CD8-positive, alpha-beta memory T cell (primary cell): ENCODE results near the gene TUNAR. TPM values are rescaled to one million over a fixed set of nuclear protein-coding genes. Genes with fewer than 3 reads are reported as not detected.

ENCODE experiments used
- CTCF ChIA-PET: fragments of 350-600 bp; sonication (Branson Sonifier 250); formaldehyde crosslinking; loops from one replicate; lab custom pipeline; 2021; ENCODE audit warnings: antibody characterized with exemption; lab: Charles Lee
- POLR2A ChIA-PET: fragments of 350-600 bp; sonication (Branson Sonifier 250); formaldehyde crosslinking; loops from one replicate; lab custom pipeline; 2021; ENCODE audit warnings: antibody characterized with exemption; lab: Charles Lee
- DNase-seq, 5 donors: peaks; one replicate each; pipeline versions ENCODE4 v3.0.0 to v3.0.0-alpha.2; 2020 to 2022; ENCODE audit warnings: mixed read lengths in 1 of 5
- H3K27ac ChIP-seq: one replicate; pipeline ENCODE4 v1.7.0; 2013; ENCODE audit warnings: low read depth, mild to moderate bottlenecking, low read length, moderate library complexity
- H3K27me3 ChIP-seq: 2 replicates; pipeline ENCODE4 v1.7.0; 2013; ENCODE audit warnings: low read length, mild to moderate bottlenecking; ENCODE audit not compliant: insufficient read depth, poor library complexity, severe bottlenecking
- H3K36me3 ChIP-seq: 2 replicates; pipeline ENCODE4 v1.7.0; 2013; ENCODE audit warnings: mild to moderate bottlenecking, low read length, moderate library complexity; ENCODE audit not compliant: insufficient read depth
- H3K4me1 ChIP-seq: 2 replicates; pipeline ENCODE4 v1.7.0; 2013; ENCODE audit warnings: mild to moderate bottlenecking, low read length, moderate library complexity; ENCODE audit not compliant: insufficient read depth
- H3K4me3 ChIP-seq: 2 replicates; pipeline ENCODE4 v1.7.0; 2013; ENCODE audit warnings: mild to moderate bottlenecking, low read length
- H3K9me3 ChIP-seq: 2 replicates; pipeline ENCODE4 v1.7.0; 2013; ENCODE audit warnings: mild to moderate bottlenecking, low read length
- H3K27ac Mint-ChIP-seq, 8 donors: one replicate each; pipeline ENCODE4 v1.8.0; 2020 to 2021; ENCODE audit warnings: mixed read lengths in 8 of 8, mild to moderate bottlenecking in 6 of 8, inconsistent platforms in 3 of 8, moderate library complexity in 3 of 8
- H3K27me3 Mint-ChIP-seq, 2 donors: one replicate each; pipeline ENCODE4 v1.8.0; 2020 to 2021; ENCODE audit warnings: mixed read lengths in 2 of 2, mild to moderate bottlenecking in 1 of 2, moderate library complexity in 1 of 2
- H3K36me3 Mint-ChIP-seq, 3 donors: one replicate each; pipeline ENCODE4 v1.8.0; 2020 to 2021; ENCODE audit warnings: mixed read lengths in 3 of 3, inconsistent platforms in 1 of 3, mild to moderate bottlenecking in 1 of 3
- H3K4me1 Mint-ChIP-seq, 3 donors: one replicate each; pipeline ENCODE4 v1.8.0; 2020 to 2021; ENCODE audit warnings: mixed read lengths in 3 of 3, inconsistent platforms in 1 of 3, mild to moderate bottlenecking in 1 of 3
- H3K4me3 Mint-ChIP-seq, 7 donors: one replicate each; pipeline ENCODE4 v1.8.0; 2020 to 2021; ENCODE audit warnings: mixed read lengths in 7 of 7, mild to moderate bottlenecking in 6 of 7, moderate library complexity in 4 of 7, inconsistent platforms in 2 of 7
- H3K9me3 Mint-ChIP-seq, 5 donors: one replicate each; pipeline ENCODE4 v1.8.0; 2020 to 2022; ENCODE audit warnings: mixed read lengths in 5 of 5, mild to moderate bottlenecking in 3 of 5, moderate library complexity in 2 of 5, inconsistent platforms in 1 of 5
- polyA plus RNA-seq: library from polyadenylated mRNA; unstranded; fragments of 300-500 nt; fragmentation: Illumina TruSeq; gene quantifications from one replicate; pipeline ENCODE4 v1.2.3, GENCODE V29; 2021
- total RNA-seq, 2 experiments: library from RNA; stranded (reverse); gene quantifications; one replicate each; pipeline ENCODE4 v1.2.3, GENCODE V29; 2021

TUNAR gene
- total and polyA plus RNA-seq, 3 experiments from 2014 or later, result not detected

DNA sequence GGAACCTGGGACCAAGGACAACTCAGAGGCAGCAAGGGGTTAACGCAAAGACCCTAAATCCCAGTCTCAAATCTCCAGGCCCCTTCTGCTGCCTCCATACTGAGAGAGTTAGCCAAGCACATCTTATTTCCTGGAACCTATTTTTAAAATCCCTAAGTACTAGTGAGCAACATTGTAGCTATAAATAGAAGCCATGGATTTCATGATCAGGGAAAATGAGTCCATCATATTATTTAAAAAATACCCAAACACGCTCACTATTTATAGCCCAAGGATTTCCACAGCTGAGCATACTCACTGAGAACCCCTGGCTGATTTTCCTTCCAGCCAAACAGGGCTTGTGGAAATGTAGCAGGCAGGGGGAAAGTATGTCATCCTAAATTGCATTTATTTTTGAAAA is 19.4 kb upstream of the TUNAR start:
- H3K36me3 ChIP-seq, result no peaks in the 10 kb centered on the region
- POLR2A ChIA-PET, result no interaction called here
- no peaks in the 10 kb centered on the region for H3K36me3 Mint-ChIP-seq

GRCh38 chr14:95858893-95859292 is 17.7 kb upstream of the TUNAR start:
- ChIA-PET CTCF (no interaction called here), POLR2A (no interaction called here)

More for the DNA sequence above, 19.4 kb upstream of the TUNAR start:
- Mint-ChIP-seq H3K27ac (no peak overlapping the region), H3K4me3 (no peak overlapping the region), H3K9me3 (peaks cover 0 to 2% (median 0%) of the 10 kb centered on the region in 5 donors), H3K27me3 (peaks cover 5 to 9% of the 10 kb centered on the region in 2 donors), H3K4me1 (no peaks in the 10 kb centered on the region)
- DNase-seq, result no peak
- Histone ChIP-seq H3K4me1 (no peaks in the 10 kb centered on the region), H3K4me3 (no peak overlapping the region), H3K9me3 (no peaks in the 10 kb centered on the region), H3K27ac (no peak overlapping the region), H3K27me3 (peaks cover 4% of the 10 kb centered on the region)
- CTCF ChIA-PET, result no interaction called here

DNA sequence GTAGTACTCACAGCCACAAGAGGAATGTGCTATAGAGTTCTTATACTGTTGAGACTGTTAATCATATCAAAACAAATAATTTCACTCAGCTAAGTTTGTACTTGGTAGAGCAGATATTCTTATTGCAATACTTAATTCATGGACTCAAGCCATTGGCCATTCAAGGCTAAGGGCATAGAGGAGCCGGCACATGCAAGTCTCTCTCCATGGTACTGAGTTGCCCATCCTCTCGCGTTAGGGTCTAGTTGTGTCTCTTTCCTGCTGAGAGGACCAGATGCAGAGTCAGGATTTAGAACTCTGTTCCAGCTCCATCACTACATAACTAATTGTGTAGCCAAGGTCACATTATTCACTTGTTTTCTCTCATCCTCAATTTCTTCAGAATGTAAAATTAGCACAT is 14.4 kb upstream of the TUNAR start:
- POLR2A ChIA-PET, result no interaction called here
- Histone ChIP-seq H3K4me1 (no peaks in the 10 kb centered on the region), H3K36me3 (no peaks in the 10 kb centered on the region), H3K9me3 (no peaks in the 10 kb centered on the region), H3K27me3 (peaks cover 4% of the 10 kb centered on the region), H3K27ac (no peak overlapping the region), H3K4me3 (no peak overlapping the region)
- DNase-seq, result no peak
- Mint-ChIP-seq H3K27ac (no peak overlapping the region), H3K36me3 (no peaks in the 10 kb centered on the region), H3K27me3 (peaks cover 8 to 26% of the 10 kb centered on the region in 2 donors), H3K4me1 (no peaks in the 10 kb centered on the region), H3K4me3 (no peak overlapping the region), H3K9me3 (peaks cover 0 to 4% (median 2%) of the 10 kb centered on the region in 5 donors)
- CTCF ChIA-PET, result no interaction called here

More at GRCh38 chr14:95858893-95859292, 17.7 kb upstream of the TUNAR start:
- Mint-ChIP-seq H3K4me3 (no peak overlapping the region), H3K36me3 (no peaks in the 10 kb centered on the region), H3K27me3 (peaks cover 9 to 12% of the 10 kb centered on the region in 2 donors), H3K27ac (no peak overlapping the region), H3K9me3 (peaks cover 0 to 2% (median 0%) of the 10 kb centered on the region in 5 donors), H3K4me1 (no peaks in the 10 kb centered on the region)
- Histone ChIP-seq H3K27ac (no peak overlapping the region), H3K27me3 (peaks cover 4% of the 10 kb centered on the region), H3K9me3 (no peaks in the 10 kb centered on the region), H3K4me3 (no peak overlapping the region), H3K36me3 (no peaks in the 10 kb centered on the region), H3K4me1 (no peaks in the 10 kb centered on the region)
- DNase-seq, result no peak

- H3K4me1 ChIP-seq, result no peaks in the 10 kb centered on the region
- no peaks in the 10 kb centered on the region for H3K36me3 ChIP-seq
- peaks cover 4% of the 10 kb centered on the region for H3K27me3 ChIP-seq
- peaks cover 8 to 32% of the 10 kb centered on the region in 2 donors for H3K27me3 Mint-ChIP-seq
- no peak for DNase-seq
- no peak overlapping the region for H3K4me3 Mint-ChIP-seq
- H3K27ac ChIP-seq, result no peak overlapping the region
- H3K27ac Mint-ChIP-seq, result no peak overlapping the region
- H3K9me3 ChIP-seq, result no peaks in the 10 kb centered on the region
- peaks cover 0 to 4% (median 2%) of the 10 kb centered on the region in 5 donors for H3K9me3 Mint-ChIP-seq
- CTCF ChIA-PET, result interaction anchor here (0.9 kb wide), 1 partner anchor 17 kb away, joined by 3 read pairs; no protein-coding TSS in a partner anchor
- no peaks in the 10 kb centered on the region for H3K4me1 Mint-ChIP-seq
- no peaks in the 10 kb centered on the region for H3K36me3 Mint-ChIP-seq
- POLR2A ChIA-PET, result no interaction called here
- no peak overlapping the region for H3K4me3 ChIP-seq
Observed at GRCh38 chr14:95863295-95863694, 13.3 kb upstream of the TUNAR start.

DNA sequence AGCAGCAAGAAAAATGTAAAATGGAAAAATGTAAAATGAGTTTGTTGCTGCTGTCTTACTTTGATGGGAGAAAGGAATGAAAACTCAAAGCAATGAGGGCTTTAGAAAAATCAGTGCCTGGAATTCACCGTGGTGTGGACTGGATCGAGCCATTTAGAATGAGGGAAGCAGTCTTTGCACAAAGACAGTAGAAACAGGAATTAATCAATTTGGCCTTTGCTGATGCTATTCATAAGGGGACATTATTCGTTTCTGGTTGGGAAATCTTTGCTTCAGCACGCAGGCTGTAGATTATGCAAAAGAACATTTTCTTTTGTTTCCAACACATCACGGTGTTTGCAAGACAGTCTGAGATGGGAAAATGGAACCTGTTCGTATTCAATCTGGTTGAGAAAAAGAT is 6.9 kb upstream of the TUNAR start:
- Histone ChIP-seq H3K27me3 (peaks cover 4% of the 10 kb centered on the region), H3K4me1 (no peaks in the 10 kb centered on the region)
- peaks cover 6 to 31% of the 10 kb centered on the region in 2 donors for H3K27me3 Mint-ChIP-seq

GRCh38 chr14:95870772-95871171 is 5.9 kb upstream of the TUNAR start:
- Mint-ChIP-seq H3K9me3 (peaks cover 0 to 5% (median 0%) of the 10 kb centered on the region in 5 donors), H3K27me3 (peaks cover 11 to 37% of the 10 kb centered on the region in 2 donors), H3K4me3 (no peak overlapping the region), H3K27ac (no peak overlapping the region), H3K4me1 (no peaks in the 10 kb centered on the region), H3K36me3 (no peaks in the 10 kb centered on the region)
- H3K9me3 ChIP-seq, result no peaks in the 10 kb centered on the region
- no peaks in the 10 kb centered on the region for H3K4me1 ChIP-seq
- ChIA-PET POLR2A (no interaction called here), CTCF (no interaction called here)
- H3K36me3 ChIP-seq, result no peaks in the 10 kb centered on the region
- H3K4me3 ChIP-seq, result no peak overlapping the region
- H3K27ac ChIP-seq, result no peak overlapping the region
- no peak for DNase-seq
- peaks cover 4% of the 10 kb centered on the region for H3K27me3 ChIP-seq

More for the DNA sequence above, 6.9 kb upstream of the TUNAR start:
- POLR2A ChIA-PET, result no interaction called here
- no peak for DNase-seq
- H3K4me3 ChIP-seq, result no peak overlapping the region
- H3K36me3 ChIP-seq, result no peaks in the 10 kb centered on the region
- H3K9me3 ChIP-seq, result no peaks in the 10 kb centered on the region
- H3K9me3 Mint-ChIP-seq, result peaks cover 0 to 5% (median under 1%) of the 10 kb centered on the region in 5 donors
- no peak overlapping the region for H3K4me3 Mint-ChIP-seq
- CTCF ChIA-PET, result no interaction called here
- H3K36me3 Mint-ChIP-seq, result no peaks in the 10 kb centered on the region
- H3K4me1 Mint-ChIP-seq, result no peaks in the 10 kb centered on the region
- H3K27ac ChIP-seq, result no peak overlapping the region
- no peak overlapping the region for H3K27ac Mint-ChIP-seq

DNA sequence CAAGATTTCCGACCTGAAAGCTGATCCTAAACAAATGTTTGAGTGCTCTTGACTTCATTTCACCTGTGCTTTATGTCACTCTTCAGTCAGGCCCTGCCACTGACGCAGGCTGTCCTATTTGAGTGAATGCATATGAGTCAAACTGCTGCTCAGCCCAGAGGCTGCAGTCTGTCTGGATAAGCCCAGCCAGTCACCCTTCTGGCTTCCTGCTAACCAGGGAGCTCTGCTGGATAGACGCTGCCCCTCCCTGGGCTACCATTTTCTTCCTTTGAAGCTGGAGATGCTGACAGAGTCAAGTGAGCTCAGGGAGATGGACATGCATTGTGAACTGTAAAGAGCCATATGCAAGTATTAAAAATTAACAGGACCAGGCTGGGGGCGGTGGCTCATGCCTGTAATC is 5.1 kb upstream of the TUNAR start:
- POLR2A ChIA-PET, result no interaction called here
- no peak overlapping the region for H3K4me3 Mint-ChIP-seq
- Histone ChIP-seq H3K27ac (no peak overlapping the region), H3K36me3 (no peaks in the 10 kb centered on the region), H3K9me3 (no peaks in the 10 kb centered on the region), H3K4me3 (no peak overlapping the region), H3K27me3 (peaks cover 4% of the 10 kb centered on the region), H3K4me1 (no peaks in the 10 kb centered on the region)
- H3K36me3 Mint-ChIP-seq, result no peaks in the 10 kb centered on the region
- no peak overlapping the region for H3K27ac Mint-ChIP-seq
- peaks cover 0 to 2% (median 0%) of the 10 kb centered on the region in 5 donors for H3K9me3 Mint-ChIP-seq
- no peak for DNase-seq
- peaks cover 11 to 35% of the 10 kb centered on the region in 2 donors for H3K27me3 Mint-ChIP-seq
- no peaks in the 10 kb centered on the region for H3K4me1 Mint-ChIP-seq
- CTCF ChIA-PET, result no interaction called here

DNA sequence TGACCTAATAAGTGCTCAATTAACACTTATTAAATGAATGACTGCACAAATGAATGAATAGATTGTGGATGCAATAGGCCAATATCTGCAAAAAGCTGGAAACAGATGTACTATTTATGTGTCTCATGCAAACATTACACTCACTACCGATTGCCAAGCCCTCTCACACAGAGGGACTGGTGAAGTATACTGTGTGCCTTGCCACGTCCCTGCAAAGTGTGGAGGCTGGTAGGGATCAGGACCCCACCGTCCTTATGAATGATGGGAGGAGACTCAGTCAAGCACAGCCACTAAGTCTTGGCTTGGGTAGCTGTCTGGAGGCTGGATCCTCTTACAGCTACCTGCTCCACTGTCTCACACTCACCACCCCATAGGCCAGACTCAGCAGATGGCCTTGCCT is 3.9 kb upstream of the TUNAR start:
- DNase-seq, result no peak
- no peak overlapping the region for H3K4me3 ChIP-seq
- Mint-ChIP-seq H3K4me1 (peaks cover 0 to 8% (median 5%) of the 10 kb centered on the region in 3 donors), H3K36me3 (no peaks in the 10 kb centered on the region), H3K27ac (no peak overlapping the region), H3K4me3 (no peak overlapping the region), H3K27me3 (peaks cover 18 to 38% of the 10 kb centered on the region in 2 donors), H3K9me3 (peaks cover 0 to 2% (median 0%) of the 10 kb centered on the region in 5 donors)
- no peak overlapping the region for H3K27ac ChIP-seq
- no peaks in the 10 kb centered on the region for H3K36me3 ChIP-seq
- POLR2A ChIA-PET, result no interaction called here
- no peaks in the 10 kb centered on the region for H3K9me3 ChIP-seq
- CTCF ChIA-PET, result no interaction called here
- no peaks in the 10 kb centered on the region for H3K4me1 ChIP-seq
- H3K27me3 ChIP-seq, result peaks cover 8% of the 10 kb centered on the region
